HEK293 (cell line): Measurements from ENCODE around the gene CCDC124.
A peak's percentile ranks its signal among the peaks of the same experiment; 100 is the strongest.

Source experiments
- CTCF ChIA-PET: fragments of 350-600 bp; formaldehyde crosslinking; extraction: SDS; loops from one replicate; lab custom pipeline; 2021; ENCODE audit warnings: antibody characterized with exemption; lab: Yijun Ruan, JAX
- POLR2A ChIA-PET: fragments of 300-600 bp; formaldehyde crosslinking; extraction: SDS; loops from one replicate; lab custom pipeline; 2020; ENCODE audit warnings: antibody characterized with exemption, inconsistent platforms; lab: Yijun Ruan, JAX
- H3K27ac ChIP-seq: fragments of 200-500 bp; sonication (Bioruptor generic); 2 replicates; pipeline ENCODE4 v1.5.1; 2014; ENCODE audit warnings: low read depth, low read length, control low read depth, inconsistent platforms; ENCODE audit errors: extremely low read depth
- H3K36me3 ChIP-seq, 2 experiments: fragments of 200-500 bp in 1 of 2; sonication (Bioruptor generic) in 1 of 2; 1 replicate in 1 of 2; 2 replicates in 1 of 2; pipeline ENCODE4 v1.5.1; 2014 to 2017; ENCODE audit warnings: inconsistent platforms in 2 of 2, low read length in 2 of 2; ENCODE audit not compliant: control insufficient read depth in 2 of 2, insufficient read depth in 1 of 2
- H3K4me1 ChIP-seq: fragments of 200-500 bp; sonication (Bioruptor generic); 2 replicates; pipeline ENCODE4 v1.5.1; 2014; ENCODE audit warnings: mild to moderate bottlenecking, low read length, inconsistent platforms; ENCODE audit not compliant: control insufficient read depth, insufficient read depth
- H3K4me3 ChIP-seq: 2 replicates; pipeline ENCODE4 v1.5.1; 2011; ENCODE audit warnings: low read depth, mild to moderate bottlenecking, control low read depth, low read length, moderate library complexity
- H3K9me3 ChIP-seq: fragments of 200-500 bp; sonication (Bioruptor generic); 2 replicates; pipeline ENCODE4 v1.5.1; 2014; ENCODE audit warnings: low read depth, low read length, inconsistent platforms; ENCODE audit not compliant: control insufficient read depth, insufficient read depth
- ATF2 ChIP-seq: fragments of 450-650 bp; formaldehyde crosslinking; IDR thresholded peaks from 2 replicates; pipeline ENCODE4 v1.5.1; 2016; ENCODE audit warnings: missing biosample characterization, missing genetic modification characterization, low read depth
- EGR2 ChIP-seq: fragments of 450-650 bp; formaldehyde crosslinking; IDR thresholded peaks from 2 replicates; pipeline ENCODE4 v1.5.1; 2016; ENCODE audit warnings: low read depth, missing biosample characterization, missing genetic modification characterization
- GLIS2 ChIP-seq: fragments of 450-650 bp; formaldehyde crosslinking; IDR thresholded peaks from 2 replicates; pipeline ENCODE4 v1.5.1; 2016; ENCODE audit warnings: missing biosample characterization, missing genetic modification characterization
- KLF10 ChIP-seq: fragments of 450-650 bp; IDR thresholded peaks from 2 replicates; pipeline ENCODE4 v1.5.1; 2018; ENCODE audit warnings: missing biosample characterization, mild to moderate bottlenecking, missing genetic modification characterization
- KLF16 ChIP-seq: fragments of 450-650 bp; formaldehyde crosslinking; IDR thresholded peaks from 2 replicates; pipeline ENCODE4 v1.5.1; 2017; ENCODE audit warnings: missing biosample characterization, missing genetic modification characterization
- SCRT1 ChIP-seq: fragments of 450-650 bp; formaldehyde crosslinking; IDR thresholded peaks from 2 replicates; pipeline ENCODE4 v1.5.1; 2016; ENCODE audit warnings: missing biosample characterization, missing genetic modification characterization, borderline replicate concordance
- SP2 ChIP-seq: fragments of 450-650 bp; formaldehyde crosslinking; IDR thresholded peaks from 2 replicates; pipeline ENCODE4 v1.5.1; 2016; ENCODE audit warnings: missing biosample characterization, missing genetic modification characterization
- ZBTB7A ChIP-seq: fragments of 450-650 bp; formaldehyde crosslinking; IDR thresholded peaks from 2 replicates; pipeline ENCODE4 v1.5.1; 2016; ENCODE audit warnings: low read depth, missing biosample characterization, missing genetic modification characterization
- ZNF341 ChIP-seq: fragments of 450-650 bp; formaldehyde crosslinking; IDR thresholded peaks from 2 replicates; pipeline ENCODE4; 2016; ENCODE audit warnings: low read depth, missing biosample characterization, missing genetic modification characterization
- ZNF366 ChIP-seq: fragments of 450-650 bp; formaldehyde crosslinking; conservative IDR thresholded peaks from 2 replicates; pipeline ENCODE4 v1.5.1; 2016; ENCODE audit warnings: missing biosample characterization, missing genetic modification characterization
- ZNF48 ChIP-seq: fragments of 450-650 bp; formaldehyde crosslinking; IDR thresholded peaks from 2 replicates; pipeline ENCODE4 v1.5.1; 2016; ENCODE audit warnings: missing biosample characterization, missing genetic modification characterization
- ZNF549 ChIP-seq: fragments of 450-650 bp; IDR thresholded peaks from 2 replicates; pipeline ENCODE4 v1.5.1; 2018; ENCODE audit warnings: missing biosample characterization, missing genetic modification characterization, mild to moderate bottlenecking, inconsistent platforms, moderate library complexity
- ZNF600 ChIP-seq: fragments of 450-650 bp; formaldehyde crosslinking; IDR thresholded peaks from 2 replicates; pipeline ENCODE4 v1.5.1; 2016; ENCODE audit warnings: missing biosample characterization, missing genetic modification characterization
- ZNF660 ChIP-seq: fragments of 450-650 bp; IDR thresholded peaks from 2 replicates; pipeline ENCODE4 v1.5.1; 2018; ENCODE audit warnings: missing biosample characterization, mild to moderate bottlenecking, missing genetic modification characterization
- ZNF768 ChIP-seq: fragments of 450-650 bp; formaldehyde crosslinking; IDR thresholded peaks from 2 replicates; pipeline ENCODE4 v1.5.1; 2018; ENCODE audit warnings: missing biosample characterization, mild to moderate bottlenecking, missing genetic modification characterization
- TF ChIP-seq, protein P1 (sequence below): fragments of 450-650 bp; formaldehyde crosslinking; IDR thresholded peaks from 2 replicates; pipeline ENCODE4 v1.5.1; 2016; ENCODE audit warnings: missing biosample characterization, missing genetic modification characterization, borderline replicate concordance
- TF ChIP-seq, protein P2 (sequence below): fragments of 450-650 bp; formaldehyde crosslinking; IDR thresholded peaks from 2 replicates; pipeline ENCODE4 v1.5.1; 2016; ENCODE audit warnings: missing biosample characterization, missing genetic modification characterization, low read depth
- TF ChIP-seq, protein P3 (sequence below): fragments of 450-650 bp; formaldehyde crosslinking; IDR thresholded peaks from 2 replicates; pipeline ENCODE4 v1.5.1; 2016; ENCODE audit warnings: missing biosample characterization, missing genetic modification characterization, borderline replicate concordance
- TF ChIP-seq, protein P4 (sequence below): fragments of 450-650 bp; formaldehyde crosslinking; IDR thresholded peaks from 2 replicates; pipeline ENCODE4 v1.5.1; 2017; ENCODE audit warnings: missing biosample characterization, missing genetic modification characterization

The CCDC124 gene

DNA sequence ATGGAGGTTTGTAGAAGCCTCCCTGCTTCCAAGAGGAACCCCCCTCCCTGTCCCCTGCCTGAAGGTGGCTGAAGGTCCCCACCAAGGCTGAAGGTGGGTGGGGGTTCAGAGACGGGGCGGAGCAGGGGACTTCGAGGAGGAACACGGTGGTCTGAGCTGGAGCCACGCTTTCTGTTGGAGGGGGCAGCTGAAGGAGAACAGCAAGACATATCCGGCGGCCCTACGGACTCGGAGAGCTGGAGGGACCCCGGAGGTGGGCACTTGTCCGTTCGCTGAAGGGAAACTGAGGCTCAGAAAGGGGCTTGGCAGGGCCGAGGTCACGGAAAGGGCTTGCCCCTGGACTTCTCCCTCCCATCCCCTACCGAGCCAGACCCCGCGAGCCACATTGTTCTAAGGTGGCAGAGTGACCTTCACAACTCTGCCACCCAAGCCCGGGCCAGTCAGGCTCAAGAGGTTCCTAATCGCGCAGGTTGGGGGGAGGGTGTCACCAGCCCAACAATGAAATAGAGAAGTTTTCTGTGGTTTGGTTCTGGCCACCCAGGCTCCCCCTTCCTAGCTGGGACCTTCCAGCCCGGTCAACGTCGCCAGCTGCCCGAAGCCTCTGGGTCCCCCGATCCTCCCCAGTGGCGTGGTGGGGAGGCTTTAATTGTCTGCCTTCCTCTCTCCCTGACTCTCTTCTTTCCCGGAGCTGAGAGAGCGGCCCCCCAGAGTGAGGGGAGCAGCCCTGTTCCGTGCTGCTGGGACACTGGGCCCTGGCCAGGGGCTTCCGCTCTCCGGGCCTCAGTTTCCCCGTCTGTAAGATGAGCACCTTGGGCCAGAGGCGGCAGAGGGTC is 18.6 kb downstream of the CCDC124 start (continued):
- TF ChIP-seq ZNF549 (tag by site-specific recombination) (no peak), ZNF600 (tag by site-specific recombination) (peak; percentile 73), ZNF341 (tag by site-specific recombination) (no peak), ZNF366 (tag by site-specific recombination) (0 out of 2 replicates have a peak, but pooled peaks have one; percentile 17), SCRT1 (tag by site-specific recombination) (no peak), GLIS2 (peak; percentile 42), ATF2 (no peak)
- TF ChIP-seq, protein P1, sequence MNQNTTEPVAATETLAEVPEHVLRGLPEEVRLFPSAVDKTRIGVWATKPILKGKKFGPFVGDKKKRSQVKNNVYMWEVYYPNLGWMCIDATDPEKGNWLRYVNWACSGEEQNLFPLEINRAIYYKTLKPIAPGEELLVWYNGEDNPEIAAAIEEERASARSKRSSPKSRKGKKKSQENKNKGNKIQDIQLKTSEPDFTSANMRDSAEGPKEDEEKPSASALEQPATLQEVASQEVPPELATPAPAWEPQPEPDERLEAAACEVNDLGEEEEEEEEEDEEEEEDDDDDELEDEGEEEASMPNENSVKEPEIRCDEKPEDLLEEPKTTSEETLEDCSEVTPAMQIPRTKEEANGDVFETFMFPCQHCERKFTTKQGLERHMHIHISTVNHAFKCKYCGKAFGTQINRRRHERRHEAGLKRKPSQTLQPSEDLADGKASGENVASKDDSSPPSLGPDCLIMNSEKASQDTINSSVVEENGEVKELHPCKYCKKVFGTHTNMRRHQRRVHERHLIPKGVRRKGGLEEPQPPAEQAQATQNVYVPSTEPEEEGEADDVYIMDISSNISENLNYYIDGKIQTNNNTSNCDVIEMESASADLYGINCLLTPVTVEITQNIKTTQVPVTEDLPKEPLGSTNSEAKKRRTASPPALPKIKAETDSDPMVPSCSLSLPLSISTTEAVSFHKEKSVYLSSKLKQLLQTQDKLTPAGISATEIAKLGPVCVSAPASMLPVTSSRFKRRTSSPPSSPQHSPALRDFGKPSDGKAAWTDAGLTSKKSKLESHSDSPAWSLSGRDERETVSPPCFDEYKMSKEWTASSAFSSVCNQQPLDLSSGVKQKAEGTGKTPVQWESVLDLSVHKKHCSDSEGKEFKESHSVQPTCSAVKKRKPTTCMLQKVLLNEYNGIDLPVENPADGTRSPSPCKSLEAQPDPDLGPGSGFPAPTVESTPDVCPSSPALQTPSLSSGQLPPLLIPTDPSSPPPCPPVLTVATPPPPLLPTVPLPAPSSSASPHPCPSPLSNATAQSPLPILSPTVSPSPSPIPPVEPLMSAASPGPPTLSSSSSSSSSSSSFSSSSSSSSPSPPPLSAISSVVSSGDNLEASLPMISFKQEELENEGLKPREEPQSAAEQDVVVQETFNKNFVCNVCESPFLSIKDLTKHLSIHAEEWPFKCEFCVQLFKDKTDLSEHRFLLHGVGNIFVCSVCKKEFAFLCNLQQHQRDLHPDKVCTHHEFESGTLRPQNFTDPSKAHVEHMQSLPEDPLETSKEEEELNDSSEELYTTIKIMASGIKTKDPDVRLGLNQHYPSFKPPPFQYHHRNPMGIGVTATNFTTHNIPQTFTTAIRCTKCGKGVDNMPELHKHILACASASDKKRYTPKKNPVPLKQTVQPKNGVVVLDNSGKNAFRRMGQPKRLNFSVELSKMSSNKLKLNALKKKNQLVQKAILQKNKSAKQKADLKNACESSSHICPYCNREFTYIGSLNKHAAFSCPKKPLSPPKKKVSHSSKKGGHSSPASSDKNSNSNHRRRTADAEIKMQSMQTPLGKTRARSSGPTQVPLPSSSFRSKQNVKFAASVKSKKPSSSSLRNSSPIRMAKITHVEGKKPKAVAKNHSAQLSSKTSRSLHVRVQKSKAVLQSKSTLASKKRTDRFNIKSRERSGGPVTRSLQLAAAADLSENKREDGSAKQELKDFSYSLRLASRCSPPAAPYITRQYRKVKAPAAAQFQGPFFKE (tag by site-specific recombination): no peak

GRCh38 chr19:17951990-17952976 is 19.5 kb downstream of the CCDC124 start:
- Histone ChIP-seq H3K36me3 (no peaks in the 10 kb centered on the region), H3K27ac (no peak overlapping the region), H3K4me3 (peak overlapping the region; percentile 22), H3K4me1 (peaks cover 6% of the 10 kb centered on the region; the same call in 1 of the 2 replicates), H3K9me3 (no peaks in the 10 kb centered on the region)
- POLR2A ChIA-PET: no interaction called here
- CTCF ChIA-PET: interaction anchor here (0.6 to 2.9 kb wide), 6 partner anchors 14 to 46 kb away, joined by 3 to 12 read pairs (median 4); partner anchors contain the start of gene CCDC124
- TF ChIP-seq KLF16 (no peak), ZNF660 (tag by site-specific recombination) (no peak), ZNF768 (tag by site-specific recombination) (peak; percentile 93; the same call in 1 of the 2 replicates), ZBTB7A (tag by site-specific recombination) (no peak; the same call in 1 of the 2 replicates), ZNF549 (tag by site-specific recombination) (no peak), EGR2 (tag by site-specific recombination) (0 out of 2 replicates have a peak, but pooled peaks have one; percentile 4), ZNF48 (tag by site-specific recombination) (no peak), KLF10 (tag by site-specific recombination) (no peak; the same call in 1 of the 2 replicates), SP2 (tag by site-specific recombination) (peak; percentile 14; the same call in 1 of the 2 replicates)
- TF ChIP-seq, protein P2, sequence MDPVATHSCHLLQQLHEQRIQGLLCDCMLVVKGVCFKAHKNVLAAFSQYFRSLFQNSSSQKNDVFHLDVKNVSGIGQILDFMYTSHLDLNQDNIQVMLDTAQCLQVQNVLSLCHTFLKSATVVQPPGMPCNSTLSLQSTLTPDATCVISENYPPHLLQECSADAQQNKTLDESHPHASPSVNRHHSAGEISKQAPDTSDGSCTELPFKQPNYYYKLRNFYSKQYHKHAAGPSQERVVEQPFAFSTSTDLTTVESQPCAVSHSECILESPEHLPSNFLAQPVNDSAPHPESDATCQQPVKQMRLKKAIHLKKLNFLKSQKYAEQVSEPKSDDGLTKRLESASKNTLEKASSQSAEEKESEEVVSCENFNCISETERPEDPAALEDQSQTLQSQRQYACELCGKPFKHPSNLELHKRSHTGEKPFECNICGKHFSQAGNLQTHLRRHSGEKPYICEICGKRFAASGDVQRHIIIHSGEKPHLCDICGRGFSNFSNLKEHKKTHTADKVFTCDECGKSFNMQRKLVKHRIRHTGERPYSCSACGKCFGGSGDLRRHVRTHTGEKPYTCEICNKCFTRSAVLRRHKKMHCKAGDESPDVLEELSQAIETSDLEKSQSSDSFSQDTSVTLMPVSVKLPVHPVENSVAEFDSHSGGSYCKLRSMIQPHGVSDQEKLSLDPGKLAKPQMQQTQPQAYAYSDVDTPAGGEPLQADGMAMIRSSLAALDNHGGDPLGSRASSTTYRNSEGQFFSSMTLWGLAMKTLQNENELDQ (tag by site-specific recombination): no peak
- TF ChIP-seq, protein P3, sequence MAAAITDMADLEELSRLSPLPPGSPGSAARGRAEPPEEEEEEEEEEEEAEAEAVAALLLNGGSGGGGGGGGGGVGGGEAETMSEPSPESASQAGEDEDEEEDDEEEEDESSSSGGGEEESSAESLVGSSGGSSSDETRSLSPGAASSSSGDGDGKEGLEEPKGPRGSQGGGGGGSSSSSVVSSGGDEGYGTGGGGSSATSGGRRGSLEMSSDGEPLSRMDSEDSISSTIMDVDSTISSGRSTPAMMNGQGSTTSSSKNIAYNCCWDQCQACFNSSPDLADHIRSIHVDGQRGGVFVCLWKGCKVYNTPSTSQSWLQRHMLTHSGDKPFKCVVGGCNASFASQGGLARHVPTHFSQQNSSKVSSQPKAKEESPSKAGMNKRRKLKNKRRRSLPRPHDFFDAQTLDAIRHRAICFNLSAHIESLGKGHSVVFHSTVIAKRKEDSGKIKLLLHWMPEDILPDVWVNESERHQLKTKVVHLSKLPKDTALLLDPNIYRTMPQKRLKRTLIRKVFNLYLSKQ (tag by site-specific recombination): no peak
- TF ChIP-seq, protein P4, sequence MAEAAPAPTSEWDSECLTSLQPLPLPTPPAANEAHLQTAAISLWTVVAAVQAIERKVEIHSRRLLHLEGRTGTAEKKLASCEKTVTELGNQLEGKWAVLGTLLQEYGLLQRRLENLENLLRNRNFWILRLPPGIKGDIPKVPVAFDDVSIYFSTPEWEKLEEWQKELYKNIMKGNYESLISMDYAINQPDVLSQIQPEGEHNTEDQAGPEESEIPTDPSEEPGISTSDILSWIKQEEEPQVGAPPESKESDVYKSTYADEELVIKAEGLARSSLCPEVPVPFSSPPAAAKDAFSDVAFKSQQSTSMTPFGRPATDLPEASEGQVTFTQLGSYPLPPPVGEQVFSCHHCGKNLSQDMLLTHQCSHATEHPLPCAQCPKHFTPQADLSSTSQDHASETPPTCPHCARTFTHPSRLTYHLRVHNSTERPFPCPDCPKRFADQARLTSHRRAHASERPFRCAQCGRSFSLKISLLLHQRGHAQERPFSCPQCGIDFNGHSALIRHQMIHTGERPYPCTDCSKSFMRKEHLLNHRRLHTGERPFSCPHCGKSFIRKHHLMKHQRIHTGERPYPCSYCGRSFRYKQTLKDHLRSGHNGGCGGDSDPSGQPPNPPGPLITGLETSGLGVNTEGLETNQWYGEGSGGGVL: peak; percentile 88
